Thymus (tissue), 11 donors: ENCODE data around the gene EID3. TPM values are rescaled to one million over a fixed set of nuclear protein-coding genes. Genes with fewer than 3 reads are reported as not detected.

ENCODE experiments used
- DNase-seq, 9 donors: peaks; one replicate each; pipeline ENCODE4 v3.0.0-alpha.2; 2013; ENCODE audit warnings: low spot score in 9 of 9, low read depth in 6 of 9, missing footprints in 1 of 9
- H3K27ac ChIP-seq, 2 donors: one replicate each; pipeline ENCODE4 v1.5.1; 2013; ENCODE audit warnings: control low read depth in 1 of 2, low read depth in 1 of 2, low read length in 1 of 2, mild to moderate bottlenecking in 1 of 2, moderate library complexity in 1 of 2
- H3K27me3 ChIP-seq, 2 donors: one replicate each; pipeline ENCODE4 v1.5.1; 2013; ENCODE audit warnings: low read length in 1 of 2; ENCODE audit not compliant: control insufficient read depth in 2 of 2, insufficient read depth in 1 of 2
- H3K36me3 ChIP-seq, 2 donors: one replicate each; pipeline ENCODE4 v1.5.1; 2013; ENCODE audit warnings: low read length in 1 of 2, mild to moderate bottlenecking in 1 of 2, moderate library complexity in 1 of 2; ENCODE audit not compliant: control insufficient read depth in 2 of 2, insufficient read depth in 2 of 2
- H3K4me1 ChIP-seq, 2 donors: one replicate each; pipeline ENCODE4 v1.5.1; 2013; ENCODE audit warnings: low read length in 2 of 2; ENCODE audit not compliant: control insufficient read depth in 2 of 2, insufficient read depth in 2 of 2
- H3K4me3 ChIP-seq, 2 donors: one replicate each; pipeline ENCODE4 v1.5.1; 2013; ENCODE audit warnings: low read length in 2 of 2, control low read depth in 1 of 2, mild to moderate bottlenecking in 1 of 2
- H3K9me3 ChIP-seq, 2 donors: one replicate each; pipeline ENCODE4 v1.5.1; 2013; ENCODE audit warnings: low read length in 1 of 2, mild to moderate bottlenecking in 1 of 2; ENCODE audit not compliant: control insufficient read depth in 2 of 2, insufficient read depth in 1 of 2
- WGBS: extraction: QIAGEN DNeasy Blood & Tissue Kit; methylation state at CpG from one replicate; pipeline ENCODE4 v1.1.7; 2013; 5-methylcytosine and 5-hydroxymethylcytosine counted together
- polyA plus RNA-seq: library from polyadenylated mRNA; stranded (reverse); fragments of 200-250 nt; gene quantifications from one replicate; pipeline ENCODE4 v1.2.3, GENCODE V29; 2013
- total RNA-seq: library from RNA; stranded (reverse); fragments of 120-200 nt; gene quantifications from one replicate; pipeline ENCODE4 v1.2.4, GENCODE V29; 2013
- donor health status: healthy.

EID3 gene
- total and polyA plus RNA-seq, 2 donors: 4.2 to 7.8 TPM

DNA sequence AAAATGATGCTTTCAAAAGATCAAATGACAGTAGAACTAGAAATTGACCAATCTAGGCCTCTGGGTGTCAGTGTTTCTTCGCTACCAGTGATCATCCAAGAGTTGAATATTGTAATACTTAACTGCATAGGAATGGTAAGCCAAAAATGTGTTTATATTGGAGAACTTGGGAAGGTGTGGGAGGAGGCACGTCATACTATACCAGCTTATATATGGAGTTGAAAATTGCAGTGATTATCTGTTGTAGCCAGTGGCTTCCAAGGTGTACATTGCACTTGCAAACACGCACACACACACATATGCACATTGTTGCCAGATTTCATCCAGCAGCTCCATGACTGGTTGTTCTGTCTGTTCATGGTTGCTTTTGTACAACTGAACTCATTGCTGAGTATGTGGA lies 36.1 kb downstream of the EID3 start:
- 98% methylated on average over 3 of the region's 3 CpGs for WGBS
- peaks cover 38 to 57% of the 10 kb centered on the region in 2 donors for H3K36me3 ChIP-seq
- no peak for DNase-seq
- no peak overlapping the region for H3K4me3 ChIP-seq
- H3K27ac ChIP-seq: no peak overlapping the region
- H3K27me3 ChIP-seq: no peaks in the 10 kb centered on the region
- H3K9me3 ChIP-seq: no peaks in the 10 kb centered on the region
- no peaks in the 10 kb centered on the region for H3K4me1 ChIP-seq

DNA sequence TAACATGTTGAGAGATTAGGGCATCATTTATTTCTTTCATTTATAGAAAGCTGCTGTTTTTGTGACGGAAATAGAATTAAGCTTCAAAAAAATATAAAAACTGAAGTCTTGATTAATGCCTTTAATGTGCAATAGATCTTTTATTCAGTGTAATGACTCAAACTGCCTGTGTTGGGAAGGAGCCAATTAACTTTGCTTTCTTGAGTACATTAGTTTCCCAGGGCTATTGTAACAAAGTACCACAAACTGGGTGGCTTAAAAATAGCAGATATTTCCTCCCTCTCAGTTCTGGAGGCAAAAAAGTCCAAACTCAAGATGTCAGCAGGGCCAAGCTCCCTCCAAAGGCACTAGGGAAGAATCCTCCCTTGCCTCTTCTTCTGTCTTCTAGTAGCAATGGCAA lies 36.6 kb downstream of the EID3 start:
- 96% methylated on average over 1 of the region's 1 CpG for WGBS
- H3K27ac ChIP-seq: no peak overlapping the region
- no peak for DNase-seq

DNA sequence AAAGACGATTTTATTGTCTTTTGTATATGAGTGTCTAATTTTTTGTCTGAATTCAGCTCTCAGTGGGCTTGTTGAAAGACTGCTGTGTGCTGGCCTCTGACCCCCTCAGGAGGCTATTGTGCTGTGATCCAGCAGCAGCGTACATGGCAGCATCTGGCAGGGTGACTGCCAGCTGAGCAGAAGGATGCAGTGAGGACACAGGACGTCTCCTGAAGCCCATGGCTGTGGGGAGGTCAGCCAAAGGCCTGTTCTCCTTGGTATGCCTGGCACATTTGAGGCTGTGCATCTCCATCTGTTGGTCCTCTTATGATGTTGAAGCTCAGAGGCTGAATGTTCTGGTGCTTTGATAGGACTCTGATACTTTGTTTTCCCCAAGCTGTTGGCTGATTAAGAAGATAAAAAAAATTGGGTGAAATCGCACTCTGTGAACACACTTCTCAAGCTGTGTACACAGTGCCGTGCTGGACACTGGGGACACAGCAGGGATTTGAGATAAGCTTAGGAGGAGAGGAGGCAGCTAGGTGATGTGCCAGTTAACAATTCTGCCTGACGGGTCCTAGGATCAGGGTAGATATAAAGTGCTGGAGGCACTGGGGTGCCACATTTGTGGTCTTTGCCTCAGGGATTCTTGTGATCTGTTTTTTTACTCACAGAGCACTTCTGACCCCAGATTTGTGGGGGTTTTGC lies 37.5 kb downstream of the EID3 start:
- Histone ChIP-seq H3K4me1 (no peaks in the 10 kb centered on the region), H3K27ac (no peak overlapping the region), H3K27me3 (no peaks in the 10 kb centered on the region), H3K36me3 (peaks cover 41 to 57% of the 10 kb centered on the region in 2 donors), H3K9me3 (no peaks in the 10 kb centered on the region), H3K4me3 (no peak overlapping the region)
- 96% methylated on average over 6 of the region's 6 CpGs for WGBS
- DNase-seq: no peak

More for the DNA sequence above, 36.6 kb downstream of the EID3 start:
- Histone ChIP-seq H3K9me3 (no peaks in the 10 kb centered on the region), H3K27me3 (no peaks in the 10 kb centered on the region), H3K4me3 (no peak overlapping the region), H3K4me1 (no peaks in the 10 kb centered on the region), H3K36me3 (peaks cover 37 to 53% of the 10 kb centered on the region in 2 donors)

DNA sequence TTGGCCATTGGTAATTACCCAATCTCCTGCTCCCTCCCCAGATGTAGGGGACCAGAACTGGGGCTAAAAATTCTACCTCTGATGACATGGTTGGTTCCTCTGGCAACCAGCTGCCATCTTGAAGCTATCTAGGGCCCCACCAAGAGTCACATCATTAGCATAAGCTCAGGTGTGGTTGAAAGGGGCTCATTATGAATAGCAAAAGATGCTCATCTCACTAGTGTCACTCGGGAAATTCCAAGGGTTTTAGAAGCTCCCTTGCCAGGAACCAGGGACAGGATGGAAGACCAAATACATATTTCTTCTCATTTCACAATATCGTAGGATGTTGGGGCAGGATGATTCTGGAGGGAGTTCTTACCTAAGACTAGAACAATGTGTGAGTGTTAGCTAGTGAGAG lies 38.6 kb downstream of the EID3 start:
- H3K4me1 ChIP-seq: no peaks in the 10 kb centered on the region
- over 99% methylated on average over 2 of the region's 2 CpGs for WGBS
- no peak overlapping the region for H3K4me3 ChIP-seq
- H3K27me3 ChIP-seq: no peaks in the 10 kb centered on the region
- DNase-seq: no peak
- no peaks in the 10 kb centered on the region for H3K9me3 ChIP-seq
- peaks cover 42 to 54% of the 10 kb centered on the region in 2 donors for H3K36me3 ChIP-seq
- no peak overlapping the region for H3K27ac ChIP-seq

DNA sequence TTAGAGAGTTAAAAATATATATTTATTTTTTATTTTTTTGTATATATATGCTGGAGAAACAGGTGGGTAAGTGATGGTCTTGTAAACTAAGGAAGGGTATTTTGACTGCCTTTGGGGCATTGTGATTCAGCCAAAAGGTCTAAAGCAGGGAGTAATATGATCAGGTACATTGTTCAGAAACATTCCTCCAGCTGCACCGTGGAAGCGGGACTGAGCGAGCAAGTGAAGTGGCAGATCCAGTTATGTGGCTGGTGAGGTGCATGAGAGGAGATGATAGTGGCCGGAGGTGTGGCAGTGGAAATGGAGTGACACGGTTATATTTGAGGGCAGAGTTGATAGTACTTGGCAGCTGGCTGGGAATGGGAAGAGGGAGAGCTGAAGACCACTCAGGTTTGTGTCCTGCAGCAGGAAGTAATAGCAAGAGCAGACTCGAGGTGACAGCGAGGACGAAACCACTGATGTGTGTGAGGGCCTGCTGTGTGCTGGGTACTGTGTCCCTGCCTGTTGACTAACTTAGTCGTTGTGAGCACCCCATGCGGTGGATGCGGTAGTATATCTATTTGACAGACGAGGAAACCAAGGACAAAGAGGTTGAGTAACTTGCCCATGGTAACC lies 39.2 kb downstream of the EID3 start:
- WGBS: 95% methylated on average over 12 of the region's 12 CpGs
- Histone ChIP-seq H3K36me3 (peaks cover 45 to 57% of the 10 kb centered on the region in 2 donors), H3K4me3 (no peak overlapping the region)

DNA sequence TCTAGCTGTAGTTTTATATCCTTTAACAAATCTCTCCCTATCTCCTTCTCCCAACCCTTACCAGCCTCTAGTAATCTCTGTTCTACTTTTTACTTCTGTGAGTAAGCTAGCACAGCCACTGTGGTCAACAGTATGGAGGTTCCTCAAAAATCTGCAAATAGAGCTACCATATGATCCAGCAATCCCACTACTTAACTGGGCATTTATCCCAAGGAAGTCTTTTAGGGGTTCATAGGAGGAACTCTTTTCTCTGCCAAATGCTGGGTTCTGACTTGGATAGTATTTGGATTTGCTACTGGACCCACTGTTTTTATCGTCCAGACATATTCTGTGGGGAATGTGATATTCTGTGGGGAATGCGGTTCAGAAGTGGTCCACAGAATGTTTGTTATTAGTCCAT lies 41.1 kb downstream of the EID3 start:
- no peak for DNase-seq
- H3K27ac ChIP-seq: no peak overlapping the region

More for the DNA sequence above, 39.2 kb downstream of the EID3 start:
- Histone ChIP-seq H3K27ac (no peak overlapping the region), H3K4me1 (no peaks in the 10 kb centered on the region), H3K27me3 (no peaks in the 10 kb centered on the region), H3K9me3 (no peaks in the 10 kb centered on the region)
- no peak for DNase-seq

DNA sequence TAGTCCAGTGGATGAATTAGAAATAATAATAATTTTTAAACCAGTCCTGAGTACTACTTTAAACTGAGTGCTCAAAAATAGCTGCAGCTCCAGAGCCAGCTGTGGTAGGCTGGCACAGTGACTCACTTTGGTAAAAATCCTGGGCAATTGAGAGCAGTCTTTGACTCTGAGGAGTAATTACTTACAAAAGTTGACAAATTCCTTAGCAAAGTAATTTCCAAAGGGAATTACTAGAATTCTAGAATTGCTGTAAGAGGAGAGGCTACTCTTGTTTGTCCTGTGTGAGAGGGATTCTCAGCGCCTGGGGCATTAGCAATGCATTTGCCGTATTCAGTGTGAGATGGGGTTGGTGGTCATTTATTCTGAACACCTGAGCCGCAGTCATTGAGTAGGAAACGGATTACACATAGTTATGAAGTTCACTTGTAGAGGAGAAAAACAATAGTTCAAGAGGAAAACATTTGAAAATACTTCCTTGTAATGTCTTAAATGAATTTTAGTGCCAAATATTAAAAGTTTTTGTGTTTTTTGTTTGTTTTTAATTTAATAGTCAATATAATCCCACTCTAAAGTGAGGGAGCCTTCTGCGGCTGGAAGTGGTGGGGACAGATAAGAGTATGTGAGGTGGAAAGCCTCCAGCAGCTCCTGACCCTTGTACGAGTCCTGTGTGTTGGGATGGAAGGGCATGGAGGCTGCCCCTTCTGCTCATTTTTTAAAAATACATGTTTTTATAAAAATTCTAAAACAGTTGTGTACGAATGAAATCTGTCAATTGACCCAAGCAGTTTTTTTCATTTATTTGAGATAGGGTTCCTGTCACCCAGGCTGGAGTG lies 41.9 kb downstream of the EID3 start:
- Histone ChIP-seq H3K4me1 (no peaks in the 10 kb centered on the region), H3K9me3 (no peaks in the 10 kb centered on the region), H3K4me3 (no peak overlapping the region), H3K36me3 (peaks cover 47 to 68% of the 10 kb centered on the region in 2 donors), H3K27ac (no peak overlapping the region), H3K27me3 (no peaks in the 10 kb centered on the region)
- WGBS: 97% methylated on average over 7 of the region's 7 CpGs
- DNase-seq: no peak

More for the DNA sequence above, 41.1 kb downstream of the EID3 start:
- no peaks in the 10 kb centered on the region for H3K9me3 ChIP-seq
- no peaks in the 10 kb centered on the region for H3K27me3 ChIP-seq
- H3K36me3 ChIP-seq: peaks cover 52 to 66% of the 10 kb centered on the region in 2 donors
- H3K4me3 ChIP-seq: no peak overlapping the region
- 98% methylated on average over 2 of the region's 2 CpGs for WGBS
- H3K4me1 ChIP-seq: no peaks in the 10 kb centered on the region

DNA sequence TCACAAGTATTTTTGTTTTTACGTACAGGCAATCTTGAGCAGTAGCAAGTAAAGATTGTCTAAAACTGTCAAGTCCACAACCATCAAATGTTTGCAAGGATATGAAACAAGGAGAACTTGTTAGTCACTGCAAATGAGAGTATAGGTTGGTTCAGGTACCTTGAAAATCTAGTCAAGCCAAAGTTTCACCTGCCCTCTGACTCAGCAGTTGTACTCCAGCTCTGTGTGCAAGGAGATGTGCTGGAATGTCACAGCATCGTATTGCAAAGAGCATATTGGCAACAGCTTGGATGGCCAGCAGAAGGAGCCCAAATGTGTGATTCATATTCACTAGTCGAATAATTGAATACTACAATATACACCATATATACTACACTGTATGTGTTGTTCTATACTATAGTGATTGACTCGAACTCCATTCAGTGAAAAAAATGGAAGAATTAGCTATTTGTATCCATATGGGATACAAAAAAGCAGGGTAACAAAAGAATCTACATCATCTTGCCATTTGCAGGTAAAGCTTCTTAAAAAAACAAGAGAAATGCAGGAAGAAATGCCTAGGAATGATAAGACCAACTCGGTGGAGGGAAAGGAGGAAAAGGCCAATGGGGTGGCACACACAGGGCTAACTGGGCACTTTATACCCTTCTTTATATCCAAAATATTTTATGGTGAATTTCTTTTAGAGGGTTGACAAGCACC lies 44.0 kb downstream of the EID3 start:
- Histone ChIP-seq H3K27me3 (no peaks in the 10 kb centered on the region), H3K4me1 (no peaks in the 10 kb centered on the region), H3K4me3 (no peak overlapping the region), H3K27ac (no peak overlapping the region), H3K9me3 (no peaks in the 10 kb centered on the region), H3K36me3 (peaks cover 39 to 57% of the 10 kb centered on the region in 2 donors)
- DNase-seq: no peak
- WGBS: 97% methylated on average over 5 of the region's 5 CpGs
